ENCODE results near the gene CAB39L.

GRCh38 chr13:49323344-49323743 lies 120.5 kb downstream of the CAB39L start:
- TF ChIP-seq CTCF (IDR thresholded peaks at IDR 0.05), result no peak
- no peak for TF ChIP-seq SIN3A (IDR thresholded peaks at IDR 0.05; ENCODE audit: borderline replicate concordance, low read depth, low read length)
- no peak for TF ChIP-seq EP300 (IDR thresholded peaks at IDR 0.05; ENCODE audit: borderline replicate concordance in 1 of 2, low read depth in 1 of 2, low read length in 1 of 2)
- TF ChIP-seq REST (IDR thresholded peaks at IDR 0.05; ENCODE audit: low read depth, low read length), result no peak
- no peak for TF ChIP-seq USF2 (IDR thresholded peaks at IDR 0.05; ENCODE audit: borderline replicate concordance, low read depth, low read length)
- no peak for TF ChIP-seq JUND (IDR thresholded peaks at IDR 0.05)
- TF ChIP-seq USF1 (IDR thresholded peaks at IDR 0.05; ENCODE audit: borderline replicate concordance, low read depth), result no peak
- TF ChIP-seq ZBTB33 (IDR thresholded peaks at IDR 0.05; ENCODE audit: borderline replicate concordance, low read depth), result no peak
- TF ChIP-seq POLR2AphosphoS5 (IDR thresholded peaks at IDR 0.05; ENCODE audit: low read depth, low read length), result no peak
- no peak for TF ChIP-seq EZH2phosphoT487 (IDR thresholded peaks at IDR 0.05; ENCODE audit: borderline replicate concordance, low read depth)
